Hepatocyte (in vitro differentiated cells): Measurements from ENCODE around the gene MEDAG. TPM values are rescaled to one million over a fixed set of nuclear protein-coding genes. Genes with fewer than 3 reads are reported as not detected.
A peak's percentile ranks its signal among the peaks of the same experiment; 100 is the strongest.

ENCODE experiments used
- DNase-seq: peaks from one replicate; pipeline ENCODE4 v3.0.0-alpha.2; 2016; ENCODE audit warnings: low spot score
- H2AFZ ChIP-seq: fragments of 200-600 bp; sonication (generic); 2 replicates; pipeline ENCODE4 v1.6.0; 2016; ENCODE audit warnings: antibody characterized with exemption, mild to moderate bottlenecking
- H3K27ac ChIP-seq: fragments of 200-600 bp; sonication (generic); 2 replicates; pipeline ENCODE4 v1.5.1; 2016; ENCODE audit warnings: mild to moderate bottlenecking
- H3K27me3 ChIP-seq: fragments of 200-600 bp; sonication (generic); 2 replicates; pipeline ENCODE4 v1.6.1; 2016
- H3K36me3 ChIP-seq: fragments of 200-600 bp; sonication (generic); replicated peaks from 2 replicates; pipeline ENCODE4 v1.5.1; 2016; ENCODE audit warnings: low read depth; ENCODE audit not compliant: insufficient read depth
- H3K4me1 ChIP-seq: fragments of 200-600 bp; sonication (generic); 2 replicates; pipeline ENCODE4 v1.5.1; 2016; ENCODE audit warnings: mild to moderate bottlenecking, moderate library complexity; ENCODE audit not compliant: insufficient read depth
- H3K4me2 ChIP-seq: fragments of 200-600 bp; sonication (generic); 2 replicates; pipeline ENCODE4 v1.6.0; 2016
- H3K4me3 ChIP-seq: fragments of 200-600 bp; sonication (generic); 2 replicates; pipeline ENCODE4 v1.5.1; 2016; ENCODE audit warnings: mild to moderate bottlenecking
- H3K79me2 ChIP-seq: fragments of 200-600 bp; sonication (generic); 2 replicates; pipeline ENCODE4 v1.6.0; 2017; ENCODE audit warnings: mild to moderate bottlenecking
- H3K9me2 ChIP-seq: fragments of 200-600 bp; sonication (generic); replicated peaks from 2 replicates; pipeline ENCODE4 v1.6.0; 2017; ENCODE audit warnings: mild to moderate bottlenecking; ENCODE audit not compliant: insufficient read depth
- H3K9me3 ChIP-seq: fragments of 200-600 bp; sonication (generic); 2 replicates; pipeline ENCODE4 v1.5.1; 2016; ENCODE audit warnings: low read depth, mild to moderate bottlenecking
- H4K20me1 ChIP-seq: fragments of 200-600 bp; sonication (generic); 2 replicates; pipeline ENCODE4 v1.6.0; 2016; ENCODE audit warnings: mild to moderate bottlenecking; ENCODE audit not compliant: insufficient read depth, poor library complexity, severe bottlenecking
- EZH2 ChIP-seq: fragments of 200-600 bp; sonication (generic); IDR thresholded peaks from 2 replicates; pipeline ENCODE4 v1.6.1; 2016; ENCODE audit warnings: antibody characterized with exemption, mild to moderate bottlenecking, borderline replicate concordance
- EZH2phosphoT487 ChIP-seq: fragments of 200-600 bp; sonication (generic); IDR thresholded peaks from one replicate; pipeline ENCODE4 v1.6.1; 2018; ENCODE audit warnings: antibody characterized with exemption, mild to moderate bottlenecking, low read depth, moderate library complexity; ENCODE audit not compliant: unreplicated experiment, severe bottlenecking
- WGBS: methylation state at CpG from one replicate; pipeline ENCODE4 v1.1.6; 2016; ENCODE audit warnings: low lambda C conversion rate; ENCODE audit errors: missing lambda C conversion rate; 5-methylcytosine and 5-hydroxymethylcytosine counted together
- polyA plus RNA-seq: library from polyadenylated mRNA; unstranded; fragments of >200 nt; fragmentation: Nextera tagmentation; extraction: Ambion mirVana; gene quantifications from 2 replicates; pipeline ENCODE4 v1.2.1, GENCODE V29; 2016
- total RNA-seq: library from RNA; depleted of rRNA; stranded (reverse); fragments of >200 nt; gene quantifications from 2 replicates; pipeline ENCODE4 v1.2.3, GENCODE V29; 2014
- TF ChIP-seq, protein P1 (sequence below): fragments of 200-600 bp; sonication (generic); IDR thresholded peaks from 2 replicates; pipeline ENCODE4 v1.5.1; 2016; ENCODE audit warnings: antibody characterized with exemption, mild to moderate bottlenecking; ENCODE audit not compliant: poor library complexity

Gene MEDAG
- total and polyA plus RNA-seq, 2 experiments from 2014 or later, result 0.03 to 0.28 TPM

DNA sequence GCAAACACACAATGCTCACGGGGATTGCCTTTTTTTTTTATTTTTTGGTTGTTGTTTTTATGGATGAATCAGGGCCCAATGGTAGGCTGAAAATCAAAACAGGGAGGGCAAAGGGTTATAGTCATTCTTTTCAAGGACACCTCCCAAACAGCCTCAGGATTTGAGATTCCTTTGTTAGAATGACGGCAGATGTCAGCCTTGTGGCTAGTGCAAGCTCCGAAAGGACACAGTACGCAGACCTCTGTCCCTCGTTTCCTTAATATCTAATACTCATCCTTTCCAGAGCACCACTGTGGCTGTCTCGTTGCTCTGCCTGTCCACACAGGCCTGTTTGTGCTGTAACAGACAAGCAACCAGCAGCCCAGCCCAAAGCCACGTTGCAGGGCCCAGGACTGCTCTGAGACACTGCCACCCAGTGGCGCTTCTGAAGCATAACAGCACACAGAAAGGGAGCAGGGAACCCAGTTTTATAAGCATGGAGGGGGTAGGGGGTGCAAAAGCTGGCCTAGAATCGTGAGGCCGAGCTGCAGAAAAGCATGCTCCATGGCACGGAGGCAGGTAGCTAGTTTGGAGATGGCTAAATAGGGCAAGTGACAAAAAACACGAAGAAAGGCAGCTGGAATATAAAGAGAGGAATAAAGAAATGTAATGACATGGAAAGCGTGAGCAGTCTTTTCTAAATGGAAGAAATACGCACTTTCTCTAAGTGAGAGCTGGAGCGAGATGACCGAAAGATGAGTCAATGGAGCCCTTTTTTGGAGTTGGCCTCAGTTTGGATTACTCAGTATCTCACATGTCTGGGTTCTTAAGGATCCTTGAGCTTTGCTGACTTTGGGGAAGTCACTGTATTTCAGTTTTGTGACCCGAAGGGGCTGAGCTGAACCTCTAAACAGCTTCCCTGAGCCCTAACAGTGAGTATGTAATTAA lies 40.7 kb upstream of the MEDAG start:
- H3K36me3 ChIP-seq, result no peaks in the 10 kb centered on the region
- no peaks in the 10 kb centered on the region for H3K9me2 ChIP-seq
- DNase-seq, result peak; percentile 94
- H2AFZ ChIP-seq, result peak overlapping the region; percentile 30
- H3K9me3 ChIP-seq, result no peaks in the 10 kb centered on the region
- H3K4me3 ChIP-seq, result no peak overlapping the region
- H3K79me2 ChIP-seq, result no peaks in the 10 kb centered on the region
- 27% methylated on average over 17 of the region's 17 CpGs for WGBS
- H3K27ac ChIP-seq, result peak overlapping the region; percentile 94
- H4K20me1 ChIP-seq, result no peaks in the 10 kb centered on the region
- peak overlapping the region; percentile 26 for H3K4me2 ChIP-seq
- no peak for TF ChIP-seq EZH2phosphoT487
- no peak for TF ChIP-seq EZH2
- TF ChIP-seq, protein P1, sequence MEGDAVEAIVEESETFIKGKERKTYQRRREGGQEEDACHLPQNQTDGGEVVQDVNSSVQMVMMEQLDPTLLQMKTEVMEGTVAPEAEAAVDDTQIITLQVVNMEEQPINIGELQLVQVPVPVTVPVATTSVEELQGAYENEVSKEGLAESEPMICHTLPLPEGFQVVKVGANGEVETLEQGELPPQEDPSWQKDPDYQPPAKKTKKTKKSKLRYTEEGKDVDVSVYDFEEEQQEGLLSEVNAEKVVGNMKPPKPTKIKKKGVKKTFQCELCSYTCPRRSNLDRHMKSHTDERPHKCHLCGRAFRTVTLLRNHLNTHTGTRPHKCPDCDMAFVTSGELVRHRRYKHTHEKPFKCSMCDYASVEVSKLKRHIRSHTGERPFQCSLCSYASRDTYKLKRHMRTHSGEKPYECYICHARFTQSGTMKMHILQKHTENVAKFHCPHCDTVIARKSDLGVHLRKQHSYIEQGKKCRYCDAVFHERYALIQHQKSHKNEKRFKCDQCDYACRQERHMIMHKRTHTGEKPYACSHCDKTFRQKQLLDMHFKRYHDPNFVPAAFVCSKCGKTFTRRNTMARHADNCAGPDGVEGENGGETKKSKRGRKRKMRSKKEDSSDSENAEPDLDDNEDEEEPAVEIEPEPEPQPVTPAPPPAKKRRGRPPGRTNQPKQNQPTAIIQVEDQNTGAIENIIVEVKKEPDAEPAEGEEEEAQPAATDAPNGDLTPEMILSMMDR, result peak; percentile 99
- peaks cover 56% of the 10 kb centered on the region for H3K4me1 ChIP-seq
- no peaks in the 10 kb centered on the region for H3K27me3 ChIP-seq

DNA sequence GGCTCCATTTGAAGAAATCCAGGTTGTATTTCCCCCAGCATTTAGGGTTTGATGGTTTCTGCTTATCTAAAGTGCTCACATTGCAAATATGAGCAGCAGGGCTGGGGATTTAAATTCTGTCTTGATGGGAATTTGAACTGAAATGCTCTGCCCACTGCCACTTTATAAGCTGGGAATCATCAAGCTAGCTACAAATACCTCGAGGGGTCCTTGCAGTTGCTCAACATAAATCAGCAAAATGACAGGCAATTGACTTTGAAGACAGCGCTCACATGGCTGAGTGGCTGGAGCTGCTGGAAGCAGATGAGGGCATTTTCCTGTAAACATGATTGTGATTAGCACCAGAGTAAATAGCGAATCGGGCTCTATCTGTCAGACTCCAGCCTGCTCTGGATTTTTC lies 39.4 kb upstream of the MEDAG start:
- Histone ChIP-seq H3K27me3 (no peaks in the 10 kb centered on the region), H3K27ac (peak overlapping the region; percentile 94), H4K20me1 (no peaks in the 10 kb centered on the region), H3K36me3 (no peaks in the 10 kb centered on the region), H3K9me3 (no peaks in the 10 kb centered on the region), H3K4me2 (peak overlapping the region; percentile 49), H2AFZ (no peak overlapping the region), H3K79me2 (no peaks in the 10 kb centered on the region), H3K4me3 (no peak overlapping the region), H3K9me2 (no peaks in the 10 kb centered on the region), H3K4me1 (peaks cover 53% of the 10 kb centered on the region)
- TF ChIP-seq, protein P1, result no peak
- TF ChIP-seq EZH2phosphoT487 (no peak), EZH2 (no peak)
- DNase-seq, result no peak
- 9% methylated on average over 4 of the region's 4 CpGs for WGBS

DNA sequence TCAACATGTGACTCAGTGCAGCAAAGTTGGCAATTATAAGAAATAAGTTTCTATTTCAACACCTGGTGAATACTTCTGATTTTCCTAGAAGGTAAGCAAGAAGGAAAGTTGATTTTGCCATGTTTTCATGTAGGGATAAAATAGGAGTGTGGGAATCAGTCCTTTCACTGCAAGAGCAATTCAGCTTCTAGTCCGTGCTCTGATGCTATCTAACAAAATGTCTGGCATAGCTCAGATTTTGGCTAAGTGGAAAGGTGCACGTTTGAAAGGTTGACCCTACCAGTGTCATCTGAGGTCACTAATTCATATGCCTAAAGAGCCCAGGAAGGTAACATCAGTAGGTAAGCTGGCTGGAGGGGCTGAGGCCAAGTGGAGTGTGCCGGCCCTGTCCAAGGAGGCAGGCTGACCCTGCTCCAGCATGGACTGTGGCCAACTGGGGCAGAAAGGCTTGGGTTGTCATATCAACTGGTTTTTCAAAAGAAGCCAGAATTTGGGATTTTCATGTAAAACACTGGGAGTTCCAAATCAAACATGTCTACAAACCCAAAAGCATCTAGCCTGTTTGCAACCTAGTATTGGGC lies 38.9 kb upstream of the MEDAG start:
- TF ChIP-seq, protein P1, result no peak
- TF ChIP-seq EZH2phosphoT487, result no peak
- H3K4me1 ChIP-seq, result peaks cover 55% of the 10 kb centered on the region
- no peaks in the 10 kb centered on the region for H4K20me1 ChIP-seq
- no peaks in the 10 kb centered on the region for H3K9me3 ChIP-seq
- peak overlapping the region; percentile 49 for H3K4me2 ChIP-seq
- no peak overlapping the region for H3K4me3 ChIP-seq
- no peak for DNase-seq
- peak overlapping the region; percentile 94 for H3K27ac ChIP-seq
- H3K27me3 ChIP-seq, result no peaks in the 10 kb centered on the region
- H3K79me2 ChIP-seq, result no peaks in the 10 kb centered on the region
- 67% methylated on average over 3 of the region's 3 CpGs for whole genome bisulfite sequencing
- no peaks in the 10 kb centered on the region for H3K9me2 ChIP-seq
- H3K36me3 ChIP-seq, result no peaks in the 10 kb centered on the region
- no peak overlapping the region for H2AFZ ChIP-seq
